ENCODE results near the gene ZNRF1.

DNA sequence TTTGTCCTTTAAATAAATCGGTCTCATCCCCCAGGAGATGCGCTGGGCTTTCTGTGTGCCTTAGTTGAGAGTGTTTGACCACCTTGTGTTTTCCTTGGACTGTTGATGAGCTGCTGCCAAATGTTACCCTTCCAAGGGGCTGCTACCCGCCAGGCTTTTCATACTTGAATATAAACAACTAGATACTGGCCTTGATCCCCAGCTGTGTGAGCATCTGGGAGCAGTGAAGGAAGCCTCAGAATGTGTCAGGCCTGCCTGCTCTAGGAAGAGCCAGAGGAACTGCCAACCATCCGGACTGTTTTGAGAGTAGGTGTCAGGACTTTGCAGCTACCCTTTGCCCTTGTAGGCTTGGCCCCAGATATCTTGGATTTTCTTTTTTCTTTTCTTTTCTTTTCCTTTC lies 60.0 kb downstream of the ZNRF1 start:
- TF ChIP-seq MEF2D (CRISPR knock-in tag; IDR thresholded peaks at IDR 0.05) (no peak), ZZZ3 (CRISPR knock-in tag; IDR thresholded peaks at IDR 0.05; ENCODE audit: borderline replicate concordance) (no peak), KLF16 (CRISPR knock-in tag; IDR thresholded peaks at IDR 0.05) (no peak), EZH2 (conservative IDR thresholded peaks at IDR 0.05; ENCODE audit: low read depth, low read length) (no peak), NFE2L2 (IDR thresholded peaks at IDR 0.05; ENCODE audit: low read length) (no peak), SRF (IDR thresholded peaks at IDR 0.05; ENCODE audit: low read depth, low read length) (no peak)
- TF ChIP-seq, protein P1, sequence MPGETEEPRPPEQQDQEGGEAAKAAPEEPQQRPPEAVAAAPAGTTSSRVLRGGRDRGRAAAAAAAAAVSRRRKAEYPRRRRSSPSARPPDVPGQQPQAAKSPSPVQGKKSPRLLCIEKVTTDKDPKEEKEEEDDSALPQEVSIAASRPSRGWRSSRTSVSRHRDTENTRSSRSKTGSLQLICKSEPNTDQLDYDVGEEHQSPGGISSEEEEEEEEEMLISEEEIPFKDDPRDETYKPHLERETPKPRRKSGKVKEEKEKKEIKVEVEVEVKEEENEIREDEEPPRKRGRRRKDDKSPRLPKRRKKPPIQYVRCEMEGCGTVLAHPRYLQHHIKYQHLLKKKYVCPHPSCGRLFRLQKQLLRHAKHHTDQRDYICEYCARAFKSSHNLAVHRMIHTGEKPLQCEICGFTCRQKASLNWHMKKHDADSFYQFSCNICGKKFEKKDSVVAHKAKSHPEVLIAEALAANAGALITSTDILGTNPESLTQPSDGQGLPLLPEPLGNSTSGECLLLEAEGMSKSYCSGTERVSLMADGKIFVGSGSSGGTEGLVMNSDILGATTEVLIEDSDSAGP (CRISPR knock-in tag; IDR thresholded peaks at IDR 0.05; ENCODE audit: borderline replicate concordance), result no peak
- TF ChIP-seq, protein P2, sequence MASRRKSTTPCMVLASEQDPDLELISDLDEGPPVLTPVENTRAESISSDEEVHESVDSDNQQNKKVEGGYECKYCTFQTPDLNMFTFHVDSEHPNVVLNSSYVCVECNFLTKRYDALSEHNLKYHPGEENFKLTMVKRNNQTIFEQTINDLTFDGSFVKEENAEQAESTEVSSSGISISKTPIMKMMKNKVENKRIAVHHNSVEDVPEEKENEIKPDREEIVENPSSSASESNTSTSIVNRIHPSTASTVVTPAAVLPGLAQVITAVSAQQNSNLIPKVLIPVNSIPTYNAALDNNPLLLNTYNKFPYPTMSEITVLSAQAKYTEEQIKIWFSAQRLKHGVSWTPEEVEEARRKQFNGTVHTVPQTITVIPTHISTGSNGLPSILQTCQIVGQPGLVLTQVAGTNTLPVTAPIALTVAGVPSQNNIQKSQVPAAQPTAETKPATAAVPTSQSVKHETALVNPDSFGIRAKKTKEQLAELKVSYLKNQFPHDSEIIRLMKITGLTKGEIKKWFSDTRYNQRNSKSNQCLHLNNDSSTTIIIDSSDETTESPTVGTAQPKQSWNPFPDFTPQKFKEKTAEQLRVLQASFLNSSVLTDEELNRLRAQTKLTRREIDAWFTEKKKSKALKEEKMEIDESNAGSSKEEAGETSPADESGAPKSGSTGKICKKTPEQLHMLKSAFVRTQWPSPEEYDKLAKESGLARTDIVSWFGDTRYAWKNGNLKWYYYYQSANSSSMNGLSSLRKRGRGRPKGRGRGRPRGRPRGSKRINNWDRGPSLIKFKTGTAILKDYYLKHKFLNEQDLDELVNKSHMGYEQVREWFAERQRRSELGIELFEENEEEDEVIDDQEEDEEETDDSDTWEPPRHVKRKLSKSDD (CRISPR knock-in tag; IDR thresholded peaks at IDR 0.05; ENCODE audit: low read depth), result no peak
- TF ChIP-seq, protein P3, sequence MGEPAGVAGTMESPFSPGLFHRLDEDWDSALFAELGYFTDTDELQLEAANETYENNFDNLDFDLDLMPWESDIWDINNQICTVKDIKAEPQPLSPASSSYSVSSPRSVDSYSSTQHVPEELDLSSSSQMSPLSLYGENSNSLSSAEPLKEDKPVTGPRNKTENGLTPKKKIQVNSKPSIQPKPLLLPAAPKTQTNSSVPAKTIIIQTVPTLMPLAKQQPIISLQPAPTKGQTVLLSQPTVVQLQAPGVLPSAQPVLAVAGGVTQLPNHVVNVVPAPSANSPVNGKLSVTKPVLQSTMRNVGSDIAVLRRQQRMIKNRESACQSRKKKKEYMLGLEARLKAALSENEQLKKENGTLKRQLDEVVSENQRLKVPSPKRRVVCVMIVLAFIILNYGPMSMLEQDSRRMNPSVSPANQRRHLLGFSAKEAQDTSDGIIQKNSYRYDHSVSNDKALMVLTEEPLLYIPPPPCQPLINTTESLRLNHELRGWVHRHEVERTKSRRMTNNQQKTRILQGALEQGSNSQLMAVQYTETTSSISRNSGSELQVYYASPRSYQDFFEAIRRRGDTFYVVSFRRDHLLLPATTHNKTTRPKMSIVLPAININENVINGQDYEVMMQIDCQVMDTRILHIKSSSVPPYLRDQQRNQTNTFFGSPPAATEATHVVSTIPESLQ (CRISPR knock-in tag; conservative IDR thresholded peaks at IDR 0.05), result no peak

All from HepG2 (cell line).